AG04449 (cell line): ENCODE measurements around the gene OVCA2.

ENCODE experiments used
- CTCF ChIA-PET: fragments of 350-600 bp; formaldehyde crosslinking; extraction: SDS; loops from one replicate; lab custom pipeline; 2021; ENCODE audit warnings: antibody characterized with exemption; lab: Yijun Ruan, JAX
- POLR2A ChIA-PET: fragments of 400-600, 350-600 bp; formaldehyde crosslinking; extraction: SDS; loops from one replicate; lab custom pipeline; 2020; ENCODE audit warnings: antibody characterized with exemption, inconsistent platforms; lab: Yijun Ruan, JAX
- DNase-seq: peaks from one replicate; pipeline ENCODE4 v3.0.0-alpha.2; 2010; ENCODE audit warnings: low read depth, low spot score
- H3K4me3 ChIP-seq: 2 replicates; pipeline ENCODE4 v1.5.1; 2011; ENCODE audit warnings: low read depth, mild to moderate bottlenecking, control low read depth, low read length
- CTCF ChIP-seq: IDR thresholded peaks from one replicate; pipeline ENCODE4 v1.5.1; 2011; ENCODE audit warnings: mild to moderate bottlenecking, moderate library complexity, low read length, control low read depth, inconsistent platforms; ENCODE audit not compliant: insufficient read depth; ENCODE audit errors: missing control alignments

OVCA2 gene

GRCh38 chr17:2056206-2057174 is 14.7 kb downstream of the OVCA2 start:
- no peak for DNase-seq
- ChIA-PET CTCF (interaction anchor here (0.6 to 8.5 kb wide), 22 partner anchors 10 to 305 kb away, joined by 3 to 348 read pairs (median 8); partner anchors contain the start of gene TSR1), POLR2A (interaction anchor here (0.7 to 5.1 kb wide), 15 partner anchors 8 to 326 kb away, joined by 3 to 59 read pairs (median 6); partner anchors contain the start of gene SRR)
- peak overlapping the region; percentile 66 for H3K4me3 ChIP-seq
- peak; percentile 5 for TF ChIP-seq CTCF

GRCh38 chr17:2057175-2057759 is 15.4 kb downstream of the OVCA2 start:
- ChIA-PET CTCF (interaction anchor here (0.6 to 8.5 kb wide), 15 partner anchors 9 to 225 kb away, joined by 3 to 348 read pairs (median 17); no protein-coding TSS in a partner anchor), POLR2A (interaction anchor here (0.7 to 5.1 kb wide), 7 partner anchors 11 to 247 kb away, joined by 3 to 59 read pairs (median 12); partner anchors contain the start of gene SRR)
- peak overlapping the region; percentile 66 for H3K4me3 ChIP-seq
- DNase-seq, result no peak
- no peak for TF ChIP-seq CTCF

- POLR2A ChIA-PET, result interaction anchor here (0.6 to 5.1 kb wide), 10 partner anchors 10 to 187 kb away, joined by 3 to 59 read pairs (median 10); no protein-coding TSS in a partner anchor
- TF ChIP-seq CTCF, result no peak
- no peak for DNase-seq
Observed at GRCh38 chr17:2057760-2058585, 16.2 kb downstream of the OVCA2 start.

GRCh38 chr17:2058586-2059546 is 17.0 kb downstream of the OVCA2 start:
- TF ChIP-seq CTCF, result peak; percentile 85
- no peak for DNase-seq
- H3K4me3 ChIP-seq, result no peak overlapping the region; the same call in none of the 2 replicates
- ChIA-PET POLR2A (interaction anchor here (0.6 to 4.8 kb wide), 7 partner anchors 9 to 186 kb away, joined by 3 to 38 read pairs (median 6); no protein-coding TSS in a partner anchor), CTCF (interaction anchor here (0.8 to 8.5 kb wide), 23 partner anchors 8 to 278 kb away, joined by 3 to 348 read pairs (median 5); partner anchors contain the start of gene TSR1)

More at GRCh38 chr17:2057760-2058585, 16.2 kb downstream of the OVCA2 start:
- H3K4me3 ChIP-seq, result peak overlapping the region; percentile 66
- CTCF ChIA-PET, result interaction anchor here (0.6 to 8.5 kb wide), 24 partner anchors 8 to 278 kb away, joined by 3 to 348 read pairs (median 8); partner anchors contain the start of gene TSR1
